HUES48 (cell line): Measurements from ENCODE around the gene DCLK3.
A peak's percentile ranks its signal among the peaks of the same experiment; 100 is the strongest.

ENCODE experiments used
- H3K27ac ChIP-seq: one replicate; pipeline ENCODE4 v1.7.0; 2013; ENCODE audit warnings: low read depth, low read length, inconsistent platforms
- H3K27me3 ChIP-seq: 2 replicates; pipeline ENCODE4 v1.6.1; 2013; ENCODE audit warnings: mild to moderate bottlenecking, low read length; ENCODE audit not compliant: control insufficient read depth, insufficient read depth
- H3K36me3 ChIP-seq: 2 replicates; pipeline ENCODE4 v1.6.1; 2013; ENCODE audit warnings: low read length; ENCODE audit not compliant: control insufficient read depth, insufficient read depth
- H3K4me1 ChIP-seq: 2 replicates; pipeline ENCODE4 v1.6.1; 2013; ENCODE audit warnings: mild to moderate bottlenecking, low read length; ENCODE audit not compliant: control insufficient read depth, insufficient read depth
- H3K4me3 ChIP-seq: 2 replicates; pipeline ENCODE4 v1.5.1; 2013; ENCODE audit warnings: mild to moderate bottlenecking, low read depth, low read length
- H3K9ac ChIP-seq: 2 replicates; pipeline ENCODE4 v1.6.1; 2013; ENCODE audit warnings: mild to moderate bottlenecking, low read depth, low read length, moderate library complexity
- H3K9me3 ChIP-seq: 2 replicates; pipeline ENCODE4 v1.6.1; 2013; ENCODE audit warnings: low read length; ENCODE audit not compliant: control insufficient read depth, insufficient read depth

The DCLK3 gene

DNA sequence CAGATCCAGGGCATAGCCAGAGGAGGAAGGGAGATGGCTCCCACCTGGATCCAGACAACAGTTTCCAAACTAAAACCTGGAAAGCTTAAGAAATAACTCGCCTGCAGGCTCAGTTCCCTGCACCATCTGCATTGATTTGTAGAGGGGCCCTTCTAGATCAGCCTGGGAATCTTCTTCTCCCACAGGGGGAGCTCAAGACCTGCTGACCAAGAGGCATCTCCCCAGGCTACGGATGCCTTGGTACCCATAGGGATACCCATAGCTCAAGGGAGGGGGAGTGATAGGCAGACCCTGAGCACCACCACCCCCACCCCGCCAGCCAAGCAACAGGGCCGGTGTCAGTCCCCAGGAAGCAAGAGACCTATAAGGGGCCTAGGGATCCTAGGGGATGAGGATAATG lies 28.0 kb upstream of the DCLK3 start:
- Histone ChIP-seq H3K27ac (no peak overlapping the region), H3K36me3 (no peaks in the 10 kb centered on the region), H3K4me3 (no peak overlapping the region), H3K9me3 (no peaks in the 10 kb centered on the region), H3K9ac (no peak overlapping the region), H3K27me3 (no peaks in the 10 kb centered on the region), H3K4me1 (no peaks in the 10 kb centered on the region)

DNA sequence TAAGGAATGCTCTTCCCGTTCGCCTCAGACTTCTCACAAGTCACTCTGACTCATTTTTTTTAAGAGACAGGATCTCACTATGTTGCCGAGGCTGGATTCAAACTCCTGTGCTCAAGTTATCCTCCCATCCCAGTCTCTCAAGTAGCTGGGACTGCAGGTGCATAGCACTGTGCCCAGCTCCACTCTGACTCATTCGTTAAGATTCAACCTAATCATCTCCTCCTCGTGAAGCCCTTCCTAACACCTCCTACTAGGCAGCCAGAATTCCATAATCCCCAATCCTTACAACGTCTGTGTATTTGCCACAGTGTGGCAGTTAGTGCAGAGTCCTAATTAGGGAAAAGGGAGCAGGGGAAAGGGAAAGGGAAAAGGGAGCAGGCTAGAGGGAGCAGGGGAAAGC lies 26.4 kb upstream of the DCLK3 start:
- Histone ChIP-seq H3K4me3 (no peak overlapping the region), H3K4me1 (no peaks in the 10 kb centered on the region), H3K9ac (no peak overlapping the region), H3K27ac (no peak overlapping the region), H3K36me3 (no peaks in the 10 kb centered on the region), H3K9me3 (no peaks in the 10 kb centered on the region), H3K27me3 (no peaks in the 10 kb centered on the region)

DNA sequence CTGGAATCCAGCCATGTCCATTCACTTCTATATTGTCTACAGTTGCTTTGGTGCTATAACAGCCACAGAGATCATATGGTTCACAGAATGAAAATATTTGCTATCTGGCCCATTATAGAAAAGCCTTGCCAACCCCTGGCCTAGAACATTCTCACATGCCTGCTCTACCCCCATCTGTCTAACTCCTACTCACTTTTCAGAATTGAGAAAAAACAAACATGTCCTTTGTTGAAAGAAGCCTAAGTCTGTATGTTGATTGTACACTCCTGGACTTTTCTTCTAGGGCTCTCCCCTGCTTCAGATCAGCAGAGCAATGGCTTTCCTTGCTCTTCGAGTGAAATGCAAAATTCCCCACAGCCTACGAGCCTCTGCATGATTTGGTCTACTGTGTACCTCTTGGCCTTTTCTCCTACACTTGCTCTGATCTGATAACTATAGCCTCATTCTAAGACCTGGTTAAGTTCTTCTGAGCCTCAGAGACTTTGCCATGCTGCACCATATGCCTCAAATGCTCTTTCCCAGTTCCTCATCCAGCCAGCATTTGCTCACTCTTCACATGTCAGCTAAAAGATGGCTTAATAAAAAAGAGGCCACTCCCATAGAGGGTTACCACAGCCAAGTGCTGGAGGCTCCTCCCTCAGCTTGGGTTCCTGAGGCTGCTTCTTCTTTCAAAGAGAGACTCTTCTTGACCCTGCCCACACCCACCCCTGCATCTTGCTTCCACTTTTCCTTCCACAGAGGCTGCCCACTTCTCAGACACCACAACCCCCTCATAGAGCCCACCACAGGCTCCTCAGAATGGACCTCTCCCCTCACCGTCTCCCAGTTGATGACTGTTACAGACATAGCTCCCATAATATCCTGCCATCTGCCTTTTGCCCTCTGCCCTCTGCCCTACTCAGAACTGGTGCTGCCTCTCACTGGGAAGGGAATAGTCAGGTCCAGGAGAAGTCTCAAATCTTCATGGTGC lies 22.9 kb upstream of the DCLK3 start:
- no peaks in the 10 kb centered on the region for H3K36me3 ChIP-seq
- H3K4me1 ChIP-seq, result no peaks in the 10 kb centered on the region

DNA sequence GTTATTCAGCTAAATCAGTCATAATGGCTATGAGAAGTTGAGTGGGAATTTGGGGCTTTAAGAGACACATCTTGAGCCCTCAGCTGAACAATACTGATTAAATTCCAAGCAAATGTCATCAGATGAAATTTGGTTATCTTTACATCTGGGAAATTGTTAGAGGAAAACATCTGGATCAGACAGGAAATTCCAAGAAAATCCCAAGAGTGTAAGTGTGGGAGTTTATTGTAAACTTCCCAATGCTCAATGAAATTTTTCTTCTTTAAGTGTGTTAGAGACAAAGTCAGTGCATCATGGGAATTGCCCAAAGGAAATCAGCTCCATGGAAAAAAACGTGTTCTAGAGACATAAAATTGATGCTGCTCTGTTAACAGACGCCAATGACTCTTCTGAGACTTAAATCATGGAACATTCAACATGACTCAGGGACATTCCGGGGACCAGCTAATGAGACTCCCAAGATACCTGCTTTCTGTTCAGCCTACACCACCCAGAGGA lies 19.8 kb upstream of the DCLK3 start:
- no peak overlapping the region for H3K4me3 ChIP-seq
- no peaks in the 10 kb centered on the region for H3K36me3 ChIP-seq
- no peak overlapping the region for H3K9ac ChIP-seq
- H3K9me3 ChIP-seq, result no peaks in the 10 kb centered on the region
- no peaks in the 10 kb centered on the region for H3K27me3 ChIP-seq
- no peaks in the 10 kb centered on the region for H3K4me1 ChIP-seq
- H3K27ac ChIP-seq, result no peak overlapping the region

More for the DNA sequence above, 22.9 kb upstream of the DCLK3 start:
- Histone ChIP-seq H3K9ac (no peak overlapping the region), H3K27ac (no peak overlapping the region), H3K4me3 (no peak overlapping the region), H3K27me3 (no peaks in the 10 kb centered on the region), H3K9me3 (no peaks in the 10 kb centered on the region)

DNA sequence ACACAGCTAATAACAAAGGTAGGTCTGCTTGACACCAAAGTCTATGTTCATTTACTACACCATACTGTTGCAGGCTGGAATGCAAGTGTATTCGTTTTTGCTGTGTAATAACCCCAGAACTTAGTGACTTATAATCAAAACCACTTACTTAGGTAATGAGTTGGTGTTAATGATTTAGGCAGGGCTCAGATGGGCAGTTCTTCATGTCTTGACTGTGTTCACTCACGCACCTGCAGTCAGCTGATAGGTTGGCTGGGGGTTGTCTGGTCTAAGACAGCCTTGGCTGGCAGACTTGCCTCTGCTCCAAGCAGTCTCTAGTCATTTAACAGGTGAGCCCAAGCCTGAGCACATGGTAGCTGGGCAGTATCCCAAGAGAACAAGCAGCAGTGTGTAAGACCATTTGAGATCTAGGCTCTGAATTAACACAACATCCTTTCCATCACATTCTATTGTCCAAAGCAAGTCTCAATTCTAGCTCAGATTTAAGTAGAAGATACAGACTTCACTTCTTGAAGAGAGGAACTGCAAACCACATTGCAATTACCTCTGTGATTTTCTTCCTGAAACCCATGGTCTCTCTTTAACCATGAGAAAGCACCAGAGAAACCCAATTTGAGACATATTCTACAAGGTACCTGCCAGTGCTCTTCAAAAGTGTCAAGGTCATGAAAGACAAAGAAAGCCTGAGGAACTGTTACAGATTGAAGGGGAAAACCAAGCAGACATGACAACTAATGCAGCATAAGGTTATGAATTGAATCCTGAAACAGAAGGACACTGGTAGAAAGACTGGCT lies 13.3 kb upstream of the DCLK3 start:
- H3K9me3 ChIP-seq, result no peaks in the 10 kb centered on the region
- H3K36me3 ChIP-seq, result no peaks in the 10 kb centered on the region
- no peaks in the 10 kb centered on the region for H3K27me3 ChIP-seq
- no peak overlapping the region for H3K27ac ChIP-seq
- H3K4me3 ChIP-seq, result no peak overlapping the region
- H3K9ac ChIP-seq, result no peak overlapping the region
- H3K4me1 ChIP-seq, result peaks cover 9% of the 10 kb centered on the region

DNA sequence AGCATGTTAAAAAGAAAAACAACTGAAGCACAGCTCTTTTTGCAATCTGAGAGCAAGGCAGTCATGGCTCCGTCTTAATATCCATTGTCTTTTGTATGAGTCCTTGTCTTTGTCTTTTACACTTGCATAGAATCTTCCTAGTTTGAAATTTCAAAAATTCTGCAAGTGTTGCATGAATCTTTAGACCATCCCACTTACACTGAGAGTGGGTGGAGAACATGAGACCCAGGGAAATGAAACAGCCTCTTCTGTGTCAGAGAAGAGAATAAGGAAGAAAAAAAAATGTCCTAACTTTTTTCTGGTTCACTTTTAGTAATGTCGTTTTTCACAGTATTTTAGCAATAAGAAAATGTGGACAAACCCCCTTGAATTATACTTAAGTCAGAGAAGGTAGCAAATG lies 12.1 kb upstream of the DCLK3 start:
- Histone ChIP-seq H3K9me3 (no peaks in the 10 kb centered on the region), H3K27me3 (no peaks in the 10 kb centered on the region)

DNA sequence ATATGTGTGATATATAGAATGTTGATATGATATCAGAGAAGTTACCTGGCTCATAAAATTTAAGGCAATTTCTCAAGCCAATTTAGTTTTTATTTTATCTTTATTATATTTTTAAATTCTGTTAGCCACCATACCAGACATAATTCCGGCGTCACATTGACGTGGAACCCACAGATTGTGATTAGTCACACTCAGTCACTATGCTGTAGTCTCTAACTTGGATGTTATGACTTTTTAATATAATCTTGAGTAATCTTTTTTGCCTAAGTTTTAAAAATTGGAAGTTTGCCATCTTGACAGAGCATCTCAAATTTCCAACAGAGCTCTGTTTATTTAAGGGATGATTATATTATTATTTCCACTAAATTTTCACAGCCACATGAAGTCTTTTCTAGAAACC lies 9.7 kb upstream of the DCLK3 start:
- Histone ChIP-seq H3K4me1 (peaks cover 20% of the 10 kb centered on the region), H3K36me3 (no peaks in the 10 kb centered on the region), H3K27ac (no peak overlapping the region), H3K27me3 (no peaks in the 10 kb centered on the region), H3K9ac (no peak overlapping the region), H3K4me3 (no peak overlapping the region), H3K9me3 (no peaks in the 10 kb centered on the region)

More for the DNA sequence above, 12.1 kb upstream of the DCLK3 start:
- peaks cover 9% of the 10 kb centered on the region for H3K4me1 ChIP-seq
- no peak overlapping the region for H3K4me3 ChIP-seq
- no peak overlapping the region for H3K9ac ChIP-seq
- no peak overlapping the region for H3K27ac ChIP-seq
- no peaks in the 10 kb centered on the region for H3K36me3 ChIP-seq

DNA sequence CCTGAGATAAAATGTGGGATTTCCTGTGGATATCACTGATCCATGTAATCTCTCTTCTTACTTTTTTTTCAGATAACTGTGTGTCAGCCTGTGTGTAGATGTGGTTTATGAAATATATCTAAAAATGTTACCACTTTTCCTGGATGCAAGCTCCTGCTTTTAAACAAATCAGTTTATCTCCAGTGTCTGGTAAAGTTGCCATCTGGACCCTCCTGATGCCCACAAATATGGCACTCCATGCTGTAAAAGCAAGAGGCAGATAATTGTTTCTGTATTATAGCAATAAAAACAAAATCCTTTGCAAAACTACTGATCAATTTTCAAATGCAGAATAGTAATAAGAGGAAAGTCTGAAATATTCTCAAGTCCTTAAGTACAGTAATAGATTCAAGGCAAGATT lies 7.6 kb upstream of the DCLK3 start:
- Histone ChIP-seq H3K9me3 (no peaks in the 10 kb centered on the region), H3K4me3 (no peak overlapping the region), H3K27me3 (peaks cover under 1% of the 10 kb centered on the region; the same call in 1 of the 2 replicates), H3K9ac (no peak overlapping the region), H3K27ac (no peak overlapping the region), H3K36me3 (no peaks in the 10 kb centered on the region), H3K4me1 (peaks cover 21% of the 10 kb centered on the region)

DNA sequence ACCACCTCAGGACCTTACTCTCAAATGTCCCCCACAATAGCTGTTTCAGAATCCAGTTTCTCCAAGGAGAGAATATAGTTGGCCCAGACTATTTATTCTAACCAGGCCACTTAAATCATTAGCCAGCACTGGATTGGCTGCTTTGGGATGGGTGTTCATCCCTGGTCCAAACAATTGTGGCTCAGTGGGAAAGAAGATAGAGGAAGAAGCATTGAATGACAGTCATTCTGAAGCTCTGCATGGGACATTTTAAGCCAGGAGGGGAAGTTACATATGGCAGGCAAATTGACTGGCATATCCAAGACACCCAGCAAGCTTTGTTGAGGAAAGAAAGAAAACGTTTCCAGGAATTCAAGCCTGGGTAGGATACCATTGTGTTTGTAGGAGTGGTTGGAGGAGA lies 5.6 kb upstream of the DCLK3 start:
- H3K9me3 ChIP-seq, result no peaks in the 10 kb centered on the region
- H3K27me3 ChIP-seq, result peaks cover 20% of the 10 kb centered on the region
- peaks cover 12% of the 10 kb centered on the region for H3K4me1 ChIP-seq

DNA sequence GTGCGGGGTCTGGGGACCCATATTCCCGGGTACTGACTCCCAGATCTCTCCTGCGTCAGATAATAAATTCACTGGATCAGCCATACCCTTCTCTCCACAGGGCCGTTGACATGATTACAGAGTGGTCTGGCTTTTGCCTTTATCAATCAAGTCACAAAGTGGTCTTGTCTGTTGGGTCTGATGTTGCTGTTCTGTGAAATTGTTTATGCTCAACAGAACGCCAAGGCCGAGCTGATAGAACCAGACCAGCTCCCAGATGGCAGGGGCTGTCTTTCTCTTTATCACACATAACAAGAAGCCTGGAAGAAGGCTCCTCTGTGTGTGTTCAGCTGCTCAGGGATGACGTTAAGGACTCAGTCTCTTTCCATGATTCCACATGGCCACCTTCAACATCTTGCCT lies 751 bp upstream of the DCLK3 start:
- peaks cover 26% of the 10 kb centered on the region for H3K4me1 ChIP-seq
- H3K4me3 ChIP-seq, result no peak overlapping the region
- H3K36me3 ChIP-seq, result no peaks in the 10 kb centered on the region
- H3K9me3 ChIP-seq, result no peaks in the 10 kb centered on the region
- peaks cover 50% of the 10 kb centered on the region for H3K27me3 ChIP-seq
- no peak overlapping the region for H3K9ac ChIP-seq
- no peak overlapping the region for H3K27ac ChIP-seq

More for the DNA sequence above, 5.6 kb upstream of the DCLK3 start:
- peak overlapping the region; percentile 40 for H3K27ac ChIP-seq
- H3K36me3 ChIP-seq, result no peaks in the 10 kb centered on the region
- H3K9ac ChIP-seq, result no peak overlapping the region
- no peak overlapping the region; the same call in 1 of the 2 replicates for H3K4me3 ChIP-seq

DNA sequence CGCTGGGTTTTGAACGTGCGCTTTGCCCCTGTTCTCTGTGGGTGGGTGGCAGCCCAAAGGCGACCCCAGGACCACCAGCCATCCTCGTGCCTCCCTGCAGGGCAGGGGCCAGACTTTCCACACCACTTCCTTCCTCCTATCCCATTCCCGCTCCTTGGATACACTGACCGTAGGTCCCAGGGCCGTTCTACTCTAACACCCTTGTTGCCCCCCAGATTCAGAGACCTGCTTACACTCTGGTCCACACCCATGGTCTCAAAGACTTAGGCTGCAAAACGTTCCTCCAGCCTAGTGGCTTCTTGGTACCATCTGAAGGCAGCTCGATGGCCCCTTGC lies 318 bp upstream of the DCLK3 start:
- H3K27ac ChIP-seq, result no peak overlapping the region
- peaks cover 22% of the 10 kb centered on the region for H3K4me1 ChIP-seq
- no peak overlapping the region for H3K9ac ChIP-seq
- H3K4me3 ChIP-seq, result peak overlapping the region; percentile 76
- peaks cover 50% of the 10 kb centered on the region for H3K27me3 ChIP-seq
- H3K9me3 ChIP-seq, result no peaks in the 10 kb centered on the region
- no peaks in the 10 kb centered on the region for H3K36me3 ChIP-seq
